ENCODE data around the gene IFIH1. TPM values are rescaled to one million over a fixed set of nuclear protein-coding genes. Genes with fewer than 3 reads are reported as not detected.

Gene IFIH1
- total and polyA plus RNA-seq, 2 donors (not counting 3 experiments of a cell fraction or from before 2014, with no cell fraction given), result 1.3 to 6.9 TPM

DNA sequence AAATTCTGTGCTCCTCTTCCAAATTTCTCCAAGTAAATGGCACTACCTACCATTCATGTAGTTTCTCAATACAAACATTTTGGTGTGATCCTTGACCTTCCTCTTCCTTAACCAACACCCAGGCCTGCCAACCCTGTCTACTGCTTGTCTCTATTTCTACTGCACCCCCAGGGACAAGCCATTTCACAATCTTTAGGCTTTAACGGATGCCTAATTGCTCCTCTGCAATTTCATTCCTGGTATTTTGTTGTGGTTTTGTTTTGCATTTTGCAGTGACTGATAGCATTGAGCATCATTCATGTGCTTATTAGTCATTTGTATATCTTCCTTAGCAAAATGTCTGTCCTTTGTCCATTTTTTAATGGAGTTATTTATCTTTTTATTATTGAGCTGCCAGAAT lies 85.3 kb downstream of the IFIH1 start:
- Histone ChIP-seq H3K4me1 (ENCODE audit: control insufficient read depth, extremely low read depth, insufficient read depth, low read length) (no peaks in the 10 kb centered on the region), H3K9me3 (replicated peaks; ENCODE audit: control insufficient read depth, insufficient read depth, low read length) (no peaks in the 10 kb centered on the region), H2AFZ (ENCODE audit: low read depth, low read length) (no peak overlapping the region), H3K79me2 (ENCODE audit: control insufficient read depth, insufficient read depth, low read length) (no peaks in the 10 kb centered on the region), H3K36me3 (ENCODE audit: control insufficient read depth in 2 of 2, extremely low read depth in 1 of 2, insufficient read depth in 2 of 2, low read length in 2 of 2) (no peaks in the 10 kb centered on the region), H3K27me3 (ENCODE audit: control insufficient read depth in 2 of 2, insufficient read depth in 2 of 2, low read length in 2 of 2) (no peaks in the 10 kb centered on the region), H3K4me2 (ENCODE audit: insufficient read depth, low read length) (no peak overlapping the region), H3K27ac (ENCODE audit: insufficient read depth, low read depth, low read length) (no peak overlapping the region), H3K4me3 (replicated peaks in 1 of 3; ENCODE audit: insufficient read depth in 1 of 3, low read depth in 1 of 3, low read length in 3 of 3) (no peak overlapping the region), H4K20me1 (replicated peaks; ENCODE audit: control insufficient read depth, extremely low read depth, insufficient read depth, low read length) (no peaks in the 10 kb centered on the region), H3K9ac (replicated peaks; ENCODE audit: extremely low read depth, insufficient read depth, low read length) (no peak overlapping the region), H3K9me1 (replicated peaks; ENCODE audit: control insufficient read depth, extremely low read depth, insufficient read depth, low read length) (no peaks in the 10 kb centered on the region)
- TF ChIP-seq FOS (IDR thresholded peaks at IDR 0.05; ENCODE audit: borderline replicate concordance, insufficient read depth, low read length), result no peak
- TF ChIP-seq EZH2 (IDR thresholded peaks at IDR 0.05; ENCODE audit: borderline replicate concordance, low read depth, low read length, severe bottlenecking), result no peak
- no peak for TF ChIP-seq GATA2 (IDR thresholded peaks at IDR 0.05; ENCODE audit: insufficient read depth, insufficient read length, low read depth, low read length)
- no peak for TF ChIP-seq MYC (IDR thresholded peaks at IDR 0.05; ENCODE audit: low read depth, low read length)
- TF ChIP-seq, protein P1, sequence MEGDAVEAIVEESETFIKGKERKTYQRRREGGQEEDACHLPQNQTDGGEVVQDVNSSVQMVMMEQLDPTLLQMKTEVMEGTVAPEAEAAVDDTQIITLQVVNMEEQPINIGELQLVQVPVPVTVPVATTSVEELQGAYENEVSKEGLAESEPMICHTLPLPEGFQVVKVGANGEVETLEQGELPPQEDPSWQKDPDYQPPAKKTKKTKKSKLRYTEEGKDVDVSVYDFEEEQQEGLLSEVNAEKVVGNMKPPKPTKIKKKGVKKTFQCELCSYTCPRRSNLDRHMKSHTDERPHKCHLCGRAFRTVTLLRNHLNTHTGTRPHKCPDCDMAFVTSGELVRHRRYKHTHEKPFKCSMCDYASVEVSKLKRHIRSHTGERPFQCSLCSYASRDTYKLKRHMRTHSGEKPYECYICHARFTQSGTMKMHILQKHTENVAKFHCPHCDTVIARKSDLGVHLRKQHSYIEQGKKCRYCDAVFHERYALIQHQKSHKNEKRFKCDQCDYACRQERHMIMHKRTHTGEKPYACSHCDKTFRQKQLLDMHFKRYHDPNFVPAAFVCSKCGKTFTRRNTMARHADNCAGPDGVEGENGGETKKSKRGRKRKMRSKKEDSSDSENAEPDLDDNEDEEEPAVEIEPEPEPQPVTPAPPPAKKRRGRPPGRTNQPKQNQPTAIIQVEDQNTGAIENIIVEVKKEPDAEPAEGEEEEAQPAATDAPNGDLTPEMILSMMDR (IDR thresholded peaks at IDR 0.05; ENCODE audit: extremely low read depth in 1 of 2, insufficient read depth in 1 of 2, low read depth in 1 of 2, low read length in 2 of 2), result no peak
- no peak for TF ChIP-seq POLR2A (IDR thresholded peaks at IDR 0.05; ENCODE audit: low read depth, low read length)
- no peak for TF ChIP-seq JUN (IDR thresholded peaks at IDR 0.05; ENCODE audit: borderline replicate concordance, insufficient read depth, insufficient read length, low read depth)
- TF ChIP-seq, protein P2, sequence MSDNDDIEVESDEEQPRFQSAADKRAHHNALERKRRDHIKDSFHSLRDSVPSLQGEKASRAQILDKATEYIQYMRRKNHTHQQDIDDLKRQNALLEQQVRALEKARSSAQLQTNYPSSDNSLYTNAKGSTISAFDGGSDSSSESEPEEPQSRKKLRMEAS (IDR thresholded peaks at IDR 0.05; ENCODE audit: insufficient read depth, insufficient read length), result no peak
- TF ChIP-seq POLR2AphosphoS5 (IDR thresholded peaks at IDR 0.05; ENCODE audit: insufficient read depth, low read depth, low read length), result no peak
- dilution Hi-C loops (cut with MboI; ENCODE audit: extremely low pct_ligation_motif_present, low sequenced_read_pairs) (no loop called here), intact Hi-C loops (cut with micrococcal nuclease) (no loop called here)
- no TSS peak for BruUV-seq (replicated peaks)
- DNase-seq (ENCODE audit: low read depth, low spot score) (no peak), FAIRE-seq (no peak)
- POLR2A ChIA-PET, result no interaction called here
- CTCF ChIA-PET, result interaction anchor here (0.8 to 6.0 kb wide), 3 partner anchors 13 to 68 kb away, joined by 4 to 45 read pairs (median 6); no protein-coding TSS in a partner anchor

Data from endothelial cell of umbilical vein (primary cell).